Nephron progenitor cell (in vitro differentiated cells): ENCODE results near the gene ZXDC.

Experiments used
- DNase-seq: peaks from one replicate; pipeline ENCODE4 v3.0.0; 2021
- H3K27ac Mint-ChIP-seq: 2 replicates; pipeline ENCODE4 v1.8.0; 2021; ENCODE audit warnings: mild to moderate bottlenecking, moderate library complexity, mixed read lengths
- H3K27me3 Mint-ChIP-seq: 2 replicates; pipeline ENCODE4 v1.8.0; 2021; ENCODE audit warnings: mild to moderate bottlenecking, low read depth, mixed read lengths; ENCODE audit not compliant: poor library complexity
- H3K36me3 Mint-ChIP-seq: 2 replicates; pipeline ENCODE4 v1.8.0; 2021; ENCODE audit warnings: low read depth, mixed read lengths
- H3K4me1 Mint-ChIP-seq: 2 replicates; pipeline ENCODE4 v1.8.0; 2021; ENCODE audit warnings: mixed read lengths
- H3K4me3 Mint-ChIP-seq: 2 replicates; pipeline ENCODE4 v1.8.0; 2021; ENCODE audit warnings: mild to moderate bottlenecking, moderate library complexity, mixed read lengths
- H3K9me3 Mint-ChIP-seq: 2 replicates; pipeline ENCODE4 v1.8.0; 2021; ENCODE audit warnings: mild to moderate bottlenecking, moderate library complexity, mixed read lengths
- CTCF ChIP-seq: fragments of 200-600 bp; sonication (generic); IDR thresholded peaks from 2 replicates; pipeline ENCODE4 v1.5.0; 2021; ENCODE audit warnings: antibody characterized with exemption

The ZXDC gene

GRCh38 chr3:126394179-126394976 lies 81.3 kb downstream of the ZXDC start, which contains the start of gene CFAP100:
CFAP100 (plus strand) TSS chr3:126394909; CDS start chr3:126396001, 1,092 bp downstream.
- peak; percentile 77 for DNase-seq

GRCh38 chr3:126393563-126393962 lies 82.1 kb downstream of the ZXDC start:
- no peak for DNase-seq
- H3K27me3 Mint-ChIP-seq, result peaks cover 71% of the 10 kb centered on the region
- no peaks in the 10 kb centered on the region for H3K9me3 Mint-ChIP-seq
- no peaks in the 10 kb centered on the region for H3K36me3 Mint-ChIP-seq
- H3K4me1 Mint-ChIP-seq, result peaks cover 15% of the 10 kb centered on the region
- no peak overlapping the region for H3K4me3 Mint-ChIP-seq
- no peak for TF ChIP-seq CTCF
- H3K27ac Mint-ChIP-seq, result no peak overlapping the region

More at GRCh38 chr3:126394179-126394976, 81.3 kb downstream of the ZXDC start, which contains the start of gene CFAP100:
- Mint-ChIP-seq H3K4me1 (peaks cover 15% of the 10 kb centered on the region), H3K4me3 (peak within 1 kb of the TSS; percentile 73), H3K27ac (no peak within 1 kb of the TSS), H3K27me3 (peaks cover 71% of the 10 kb centered on the region), H3K9me3 (no peaks in the 10 kb centered on the region), H3K36me3 (no peaks in the 10 kb centered on the region)
- no peak for TF ChIP-seq CTCF

GRCh38 chr3:126392246-126392645 lies 83.4 kb downstream of the ZXDC start:
- no peak overlapping the region for H3K4me3 Mint-ChIP-seq
- no peak for DNase-seq
- peaks cover 15% of the 10 kb centered on the region for H3K4me1 Mint-ChIP-seq
- peaks cover 71% of the 10 kb centered on the region for H3K27me3 Mint-ChIP-seq
- no peaks in the 10 kb centered on the region for H3K36me3 Mint-ChIP-seq
- H3K27ac Mint-ChIP-seq, result no peak overlapping the region
- no peaks in the 10 kb centered on the region for H3K9me3 Mint-ChIP-seq
- TF ChIP-seq CTCF, result no peak

GRCh38 chr3:126391631-126392030 lies 84.1 kb downstream of the ZXDC start:
- no peaks in the 10 kb centered on the region for H3K36me3 Mint-ChIP-seq
- DNase-seq, result no peak
- H3K4me1 Mint-ChIP-seq, result peaks cover 15% of the 10 kb centered on the region
- H3K4me3 Mint-ChIP-seq, result no peak overlapping the region
- H3K9me3 Mint-ChIP-seq, result no peaks in the 10 kb centered on the region
- H3K27me3 Mint-ChIP-seq, result peaks cover 66% of the 10 kb centered on the region
- no peak overlapping the region for H3K27ac Mint-ChIP-seq
- no peak for TF ChIP-seq CTCF

- DNase-seq, result no peak
- Mint-ChIP-seq H3K9me3 (no peaks in the 10 kb centered on the region), H3K27ac (no peak overlapping the region), H3K36me3 (no peaks in the 10 kb centered on the region), H3K27me3 (peaks cover 59% of the 10 kb centered on the region), H3K4me1 (peaks cover 15% of the 10 kb centered on the region), H3K4me3 (no peak overlapping the region)
- TF ChIP-seq CTCF, result no peak
Measured at GRCh38 chr3:126390751-126391150, 84.9 kb downstream of the ZXDC start.

GRCh38 chr3:126390201-126390600 lies 85.5 kb downstream of the ZXDC start:
- peaks cover 1% of the 10 kb centered on the region for H3K9me3 Mint-ChIP-seq
- peaks cover 60% of the 10 kb centered on the region for H3K27me3 Mint-ChIP-seq
- no peak for DNase-seq
- TF ChIP-seq CTCF, result no peak
- peaks cover 11% of the 10 kb centered on the region for H3K4me1 Mint-ChIP-seq
- H3K27ac Mint-ChIP-seq, result no peak overlapping the region
- no peak overlapping the region for H3K4me3 Mint-ChIP-seq
- no peaks in the 10 kb centered on the region for H3K36me3 Mint-ChIP-seq
